ENCODE data around the gene LDHB. TPM values are rescaled to one million over a fixed set of nuclear protein-coding genes. Genes with fewer than 3 reads are reported as not detected.
A peak's percentile ranks its signal among the peaks of the same experiment; 100 is the strongest.
"Not testable (repeated sequence)": the region's sequence is repeated elsewhere in the genome, so short reads cannot be mapped to it uniquely, and the experiment has no call there.

LDHB gene
- polyA plus RNA-seq, 3 donors, result 1,824 to 1,884 (median 1,835) TPM

DNA sequence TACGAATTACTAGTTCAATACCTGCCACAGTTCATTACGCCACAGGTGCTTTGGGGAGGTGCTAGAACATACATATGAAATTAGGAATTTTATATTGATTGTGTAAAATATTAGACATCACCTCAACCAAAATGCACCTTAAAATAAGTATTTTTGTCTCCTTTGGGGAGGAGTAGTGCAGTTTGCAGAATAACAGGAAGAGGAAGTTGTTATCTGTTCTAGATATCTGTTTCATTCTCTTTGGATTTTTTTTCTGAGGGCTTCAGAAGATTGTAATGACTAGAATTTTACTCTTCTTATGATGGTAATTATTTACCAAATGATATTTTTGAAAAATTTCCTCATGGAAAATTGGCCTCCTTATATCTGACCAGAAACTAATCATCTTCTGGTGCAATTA lies 43.1 kb downstream of the LDHB start:
- DNase-seq (ENCODE audit: low read depth in 3 of 3, low spot score in 2 of 3), result no peak

DNA sequence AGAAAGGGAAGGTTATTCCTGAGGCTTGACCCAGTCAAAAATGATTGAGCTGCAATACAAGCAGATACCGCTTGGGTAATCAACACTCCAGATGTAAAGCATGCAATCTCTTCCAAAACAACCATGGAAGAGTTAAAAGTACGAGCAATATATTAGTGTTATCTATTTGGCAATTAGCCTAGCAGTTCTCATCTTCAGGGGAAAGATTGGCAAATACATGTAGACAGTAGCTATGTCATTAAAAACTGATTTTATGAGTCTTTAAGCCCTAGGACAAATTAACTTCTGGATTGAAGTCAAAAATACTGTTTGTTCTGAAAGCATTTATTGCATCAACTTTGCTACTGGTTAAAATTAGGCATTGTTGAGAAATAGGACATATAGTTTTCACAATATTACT lies 43.7 kb downstream of the LDHB start:
- DNase-seq (ENCODE audit: low read depth in 3 of 3, low spot score in 2 of 3), result no peak

DNA sequence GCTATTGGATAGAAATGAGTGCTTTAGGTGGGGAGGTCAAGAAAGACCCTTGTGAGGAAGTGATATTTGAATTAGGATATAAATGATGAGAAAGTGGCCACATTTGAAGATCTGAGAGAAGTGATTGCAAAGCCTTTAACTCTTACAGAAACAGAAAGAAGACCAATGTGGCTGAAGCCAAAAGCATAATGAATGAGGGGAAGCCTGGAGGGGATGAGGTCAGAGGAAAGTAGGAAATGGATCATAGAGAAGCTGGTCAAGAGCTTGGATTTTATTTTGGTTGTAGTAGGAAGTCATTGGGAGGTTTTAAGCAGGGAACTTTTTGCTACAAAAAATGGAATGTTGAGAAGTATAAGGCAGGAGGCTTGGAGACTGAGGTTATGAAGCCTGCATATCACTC lies 49.4 kb downstream of the LDHB start:
- no peak for DNase-seq (ENCODE audit: low read depth in 3 of 3, low spot score in 2 of 3)

DNA sequence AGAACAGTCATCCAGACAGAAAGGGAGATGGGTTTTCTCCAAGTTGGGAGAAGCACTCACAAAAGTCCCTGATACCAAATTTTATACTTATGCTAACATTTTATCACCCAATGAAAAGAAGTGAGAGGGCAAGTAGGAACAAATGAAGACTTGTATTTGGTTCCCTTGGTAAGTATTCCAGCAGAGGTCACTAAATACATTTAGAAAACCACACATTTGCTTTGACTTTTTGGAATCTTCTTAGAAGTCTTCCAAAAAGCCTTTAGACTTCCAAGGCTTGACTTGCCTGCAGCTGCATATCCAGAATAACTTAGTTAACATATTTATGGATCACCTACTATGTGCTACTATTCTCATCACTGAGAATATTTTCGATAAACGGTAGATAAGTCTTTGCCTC lies 49.9 kb downstream of the LDHB start:
- peak in 1 of 3 donors; percentile 13 for DNase-seq (ENCODE audit: low read depth in 3 of 3, low spot score in 2 of 3)

DNA sequence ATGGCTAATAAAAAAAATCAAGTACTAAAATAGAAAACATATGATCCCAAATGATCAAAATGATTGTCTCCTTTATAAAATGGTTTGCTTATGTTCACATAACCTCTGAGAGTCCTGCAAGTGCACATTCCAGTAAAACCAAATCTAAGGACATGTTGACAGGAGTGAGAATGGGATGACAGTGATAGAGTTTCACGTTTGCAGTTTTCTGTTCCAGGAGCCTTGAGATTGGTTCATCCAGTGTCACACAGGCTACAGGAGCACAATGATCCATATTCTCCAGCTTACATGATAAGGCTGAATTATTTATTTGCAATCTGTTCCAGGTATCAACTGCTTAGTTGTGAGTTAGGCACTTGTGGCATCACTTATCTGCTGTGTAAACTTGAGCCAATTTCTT lies 51.5 kb downstream of the LDHB start:
- DNase-seq (ENCODE audit: low read depth in 3 of 3, low spot score in 2 of 3), result no peak

DNA sequence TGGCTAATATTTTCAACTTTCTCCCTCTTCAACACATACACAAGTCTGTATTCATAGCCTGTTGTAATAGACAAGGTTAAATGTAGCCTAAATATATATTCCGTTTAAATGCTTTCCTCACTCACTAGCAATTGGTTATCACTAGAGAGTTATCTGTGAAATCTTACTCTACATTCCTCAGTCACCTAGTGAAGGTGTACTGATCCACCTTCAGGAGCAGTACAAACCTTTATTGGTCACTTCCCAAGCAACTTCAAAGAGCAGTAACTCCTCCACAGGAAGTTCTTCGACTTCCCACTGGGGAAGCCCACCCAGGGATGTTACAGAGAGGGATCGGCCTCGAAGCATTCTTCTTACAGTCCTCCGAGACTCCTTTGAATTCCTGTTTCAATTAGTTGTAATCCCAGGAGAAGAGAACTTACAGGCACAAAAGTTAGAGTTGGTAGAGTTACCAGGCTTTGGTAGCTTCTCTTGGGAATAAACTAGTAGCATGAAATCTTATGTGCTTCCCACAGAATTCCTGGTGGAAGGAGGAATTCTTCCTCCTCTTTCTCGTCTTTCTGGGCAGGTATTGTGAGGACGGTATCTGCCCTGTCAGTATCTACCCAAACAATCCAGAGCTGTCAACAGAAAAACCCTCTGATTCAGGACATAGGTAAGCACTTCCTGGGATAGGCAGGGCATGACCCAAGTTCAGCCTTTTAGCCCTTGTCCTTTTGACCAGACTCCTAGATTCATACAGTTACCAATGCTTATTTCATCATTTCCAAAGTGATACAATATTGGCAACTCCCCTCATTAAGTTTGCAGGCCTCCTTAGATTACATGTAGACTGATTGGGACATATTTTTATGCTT lies 53.2 kb downstream of the LDHB start, which contains the start of gene GYS2:
GYS2 (minus strand) TSS at position 603 of the 857 bp plus-strand sequence; CDS start at position 348, 255 bp downstream.
- no peak for DNase-seq (ENCODE audit: low read depth in 3 of 3, low spot score in 2 of 3)

DNA sequence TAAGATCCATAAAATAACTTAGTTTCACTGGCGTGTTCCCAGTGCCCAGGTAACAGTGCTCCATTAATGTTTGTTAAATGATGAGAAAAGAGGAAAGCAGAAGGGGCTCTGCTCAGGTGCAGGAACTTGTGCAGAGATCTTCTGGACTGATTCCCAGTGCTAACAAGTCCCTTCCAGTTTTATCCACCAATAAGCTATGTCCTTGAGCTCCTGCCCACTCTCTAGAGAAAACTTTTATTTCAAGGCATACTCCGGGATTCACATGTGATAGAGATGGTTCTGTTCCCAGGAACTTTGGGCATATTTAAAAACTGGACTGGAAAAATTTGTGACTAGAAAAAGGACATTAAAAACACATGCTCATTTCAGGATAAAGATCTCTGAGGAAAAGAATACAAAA lies 54.9 kb downstream of the LDHB start:
- DNase-seq (ENCODE audit: low read depth in 3 of 3, low spot score in 2 of 3), result no peak

DNA sequence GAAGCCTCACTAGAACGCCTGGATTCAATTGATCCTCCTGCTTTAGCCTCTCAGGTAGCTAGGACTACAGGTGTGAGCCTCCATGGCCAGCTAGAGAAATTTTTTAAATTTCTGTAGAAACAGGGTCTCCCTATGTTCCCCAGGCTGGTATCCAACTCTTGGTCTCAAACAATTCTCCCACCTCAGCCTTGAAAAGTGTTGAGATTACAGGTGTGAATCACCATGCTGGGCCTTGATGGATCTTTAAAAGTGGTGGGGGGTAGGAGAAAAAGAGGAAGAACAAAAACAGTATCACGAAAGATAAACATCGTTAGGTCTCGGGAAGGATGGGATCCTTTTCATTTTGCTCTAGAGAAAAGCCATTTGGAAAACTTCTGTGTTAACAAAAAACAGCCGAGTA lies 57.4 kb downstream of the LDHB start:
- DNase-seq (ENCODE audit: low read depth in 3 of 3, low spot score in 2 of 3), result no peak

DNA sequence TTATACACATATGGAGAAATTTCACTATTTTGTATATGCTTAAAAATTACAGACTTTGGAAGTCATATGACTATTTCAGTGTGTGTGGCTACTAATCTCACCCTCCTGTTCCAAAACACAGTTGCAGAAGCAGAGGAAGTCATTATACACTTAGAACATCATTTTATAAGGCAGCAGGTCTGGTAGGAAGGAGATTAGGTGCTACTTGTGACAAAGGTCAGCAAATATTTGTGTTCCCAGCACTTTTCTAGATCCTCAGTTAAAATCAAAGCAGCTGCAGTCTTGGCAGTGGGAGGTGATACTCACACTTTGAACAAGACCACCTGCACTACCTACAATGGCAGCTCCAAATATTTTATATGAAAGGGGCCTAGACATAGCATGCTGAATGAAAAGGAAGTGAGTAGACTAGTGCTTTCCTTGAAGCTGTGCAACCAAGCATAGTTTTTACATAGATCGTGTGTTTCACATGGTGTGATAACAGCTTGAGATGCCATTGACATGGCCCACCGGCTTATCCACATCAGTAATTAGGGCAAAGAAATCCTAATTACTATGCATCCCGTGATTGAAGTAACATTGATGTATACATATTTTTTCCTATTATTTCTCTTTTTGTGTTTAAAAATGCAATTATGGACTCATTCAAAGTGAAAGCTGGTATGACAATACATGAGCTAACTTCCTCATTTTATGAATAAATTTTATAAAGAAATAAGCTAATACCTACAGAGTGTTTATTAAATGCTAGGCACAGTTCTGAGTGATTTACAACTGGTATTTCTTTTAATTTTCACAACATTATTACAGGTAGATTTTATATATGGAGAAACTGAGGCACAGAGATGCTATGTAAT lies 58.3 kb downstream of the LDHB start:
- DNase-seq (ENCODE audit: low read depth in 3 of 3, low spot score in 2 of 3), result no peak

DNA sequence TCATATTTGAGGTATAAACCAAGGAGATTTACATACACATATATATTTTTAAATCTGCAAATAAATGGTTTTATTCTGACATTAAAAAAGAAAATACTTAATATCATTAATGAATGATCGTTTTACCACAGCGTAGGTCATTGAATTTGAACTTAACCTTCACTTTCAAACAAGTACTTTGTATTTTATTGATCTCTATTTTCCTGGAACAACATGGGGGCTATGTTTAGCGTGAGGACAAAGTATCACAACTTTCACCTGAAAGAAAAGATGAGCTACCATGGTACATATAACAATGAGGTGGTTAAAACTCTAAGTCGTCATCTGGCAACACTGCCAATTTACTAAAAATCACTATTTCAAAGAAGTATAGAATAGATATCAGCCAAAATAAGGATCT lies 59.0 kb downstream of the LDHB start:
- DNase-seq (ENCODE audit: low read depth in 3 of 3, low spot score in 2 of 3), result no peak

DNA sequence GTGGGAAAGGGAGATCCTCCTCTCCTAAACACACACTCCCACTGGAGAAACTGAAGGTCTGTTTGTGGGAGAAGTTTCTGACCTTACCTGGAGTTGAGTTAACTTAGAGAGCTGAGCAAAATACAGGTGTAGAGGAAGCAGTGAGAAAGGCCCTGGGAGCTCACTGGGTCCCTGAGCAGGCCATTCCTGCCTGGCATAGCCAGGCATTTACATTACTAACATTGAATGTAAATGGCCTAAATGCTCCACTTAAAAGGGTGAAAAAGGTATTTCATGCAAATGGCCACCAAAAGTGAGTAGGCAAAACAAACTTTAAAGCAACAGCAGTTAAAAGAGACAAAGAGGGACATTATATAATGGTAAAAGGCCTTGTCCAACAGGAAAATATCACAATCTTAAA lies 62.3 kb downstream of the LDHB start:
- not testable (repeated sequence) for DNase-seq (ENCODE audit: low read depth in 3 of 3, low spot score in 2 of 3)

DNA sequence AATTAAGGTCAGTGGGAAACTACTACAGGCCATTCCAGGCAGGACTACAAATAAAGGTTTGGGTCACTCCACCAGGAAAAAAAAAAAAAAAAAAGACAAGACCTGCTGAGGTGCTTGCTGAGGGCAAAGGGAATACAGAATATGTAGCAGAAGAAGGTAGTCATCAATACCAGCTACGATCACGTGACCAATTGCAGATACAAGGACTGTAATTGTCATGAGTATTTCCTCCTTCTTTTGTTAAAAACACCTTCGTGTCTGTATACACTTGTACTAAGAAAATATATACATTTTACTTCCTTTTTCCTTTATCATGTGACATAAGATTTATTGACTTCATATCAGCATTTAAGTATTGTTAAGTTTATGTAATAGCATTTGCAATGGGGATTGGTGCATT lies 72.2 kb downstream of the LDHB start:
- no peak for DNase-seq (ENCODE audit: low read depth in 3 of 3, low spot score in 2 of 3)

Other genes with a start within 250 kb of the LDHB start
- gene PYROXD1, start 220.2 kb downstream of the LDHB start, polyA plus RNA-seq (ENCODE audit: insufficient read length in 3 of 3), result 10 to 100 TPM; 16.4 to 19.9 (median 17.8) TPM
- gene RECQL, start 156.2 kb downstream of the LDHB start, polyA plus RNA-seq (ENCODE audit: insufficient read length in 3 of 3), result 10 to 100 TPM; 33.8 to 38.8 (median 35.0) TPM
- gene GOLT1B, start 156.1 kb downstream of the LDHB start, polyA plus RNA-seq (ENCODE audit: insufficient read length in 3 of 3), result 10 to 100 TPM; 36.6 to 42.2 (median 41.6) TPM
- 10 to 100 TPM; 14.7 to 21.3 (median 18.9) TPM for gene SPX, start 131.5 kb downstream of the LDHB start, polyA plus RNA-seq (ENCODE audit: insufficient read length in 3 of 3)
- under 1 TPM in 2 of 3 donors, not detected in 1; 0.08 to 0.19 TPM for gene GYS2, start 53.0 kb downstream of the LDHB start, polyA plus RNA-seq (ENCODE audit: insufficient read length in 3 of 3)
- 10 to 100 TPM; 21.1 to 22.3 (median 22.2) TPM for gene KCNJ8, start 116.9 kb upstream of the LDHB start, polyA plus RNA-seq (ENCODE audit: insufficient read length in 3 of 3)